ENCODE data around the gene LYPD6. TPM values are rescaled to one million over a fixed set of nuclear protein-coding genes. Genes with fewer than 3 reads are reported as not detected.

Gene LYPD6
- total RNA-seq, 1 donor from 2014 or later = 1.8 TPM

- Histone ChIP-seq H3K4me1 (no peaks in the 10 kb centered on the region), H3K27me3 (no peaks in the 10 kb centered on the region), H3K9me3 (no peaks in the 10 kb centered on the region), H3K4me3 (no peak overlapping the region), H3K36me3 (no peaks in the 10 kb centered on the region), H3K27ac (no peak overlapping the region)
- intact Hi-C loops (cut with DNase I) = no loop called here
- TF ChIP-seq CTCF (IDR thresholded peaks at IDR 0.05) = no peak
- no peak for DNase-seq (ENCODE audit: low spot score in 2 of 2)
Observed at GRCh38 chr2:149423630-149424029, 93.2 kb downstream of the LYPD6 start.

- no peak overlapping the region for H3K27ac ChIP-seq
- H3K4me3 ChIP-seq = no peak overlapping the region
- intact Hi-C loops (cut with DNase I) = no loop called here
- H3K36me3 ChIP-seq = no peaks in the 10 kb centered on the region
- H3K27me3 ChIP-seq = no peaks in the 10 kb centered on the region
- no peak for DNase-seq (ENCODE audit: low spot score in 2 of 2)
- H3K4me1 ChIP-seq = no peaks in the 10 kb centered on the region
- TF ChIP-seq CTCF (IDR thresholded peaks at IDR 0.05) = no peak
- H3K9me3 ChIP-seq = peaks cover 0 to 6% of the 10 kb centered on the region in 2 donors
Observed at GRCh38 chr2:149427387-149427786, 97.0 kb downstream of the LYPD6 start.

- Histone ChIP-seq H3K36me3 (no peaks in the 10 kb centered on the region), H3K9me3 (peaks cover 0 to 6% of the 10 kb centered on the region in 2 donors), H3K27me3 (no peaks in the 10 kb centered on the region), H3K4me3 (no peak overlapping the region), H3K27ac (no peak overlapping the region), H3K4me1 (no peaks in the 10 kb centered on the region)
- intact Hi-C loops (cut with DNase I) = no loop called here
- no peak for TF ChIP-seq CTCF (IDR thresholded peaks at IDR 0.05)
- no peak for DNase-seq (ENCODE audit: low spot score in 2 of 2)
Observed at GRCh38 chr2:149428783-149429182, 98.4 kb downstream of the LYPD6 start.

- H3K36me3 ChIP-seq = no peaks in the 10 kb centered on the region
- no peaks in the 10 kb centered on the region for H3K4me1 ChIP-seq
- intact Hi-C loops (cut with DNase I) = no loop called here
- H3K27ac ChIP-seq = no peak overlapping the region
- no peak overlapping the region for H3K4me3 ChIP-seq
- TF ChIP-seq CTCF (IDR thresholded peaks at IDR 0.05) = no peak
- no peaks in the 10 kb centered on the region for H3K27me3 ChIP-seq
- DNase-seq (ENCODE audit: low spot score in 2 of 2) = no peak
- peaks cover 0 to 6% of the 10 kb centered on the region in 2 donors for H3K9me3 ChIP-seq
Observed at GRCh38 chr2:149430743-149431736, 100.7 kb downstream of the LYPD6 start.

GRCh38 chr2:149438330-149438960 is 108.1 kb downstream of the LYPD6 start:
- H3K4me1 ChIP-seq = no peaks in the 10 kb centered on the region
- no peak overlapping the region for H3K27ac ChIP-seq
- intact Hi-C loops (cut with DNase I) = no loop called here
- no peak for DNase-seq (ENCODE audit: low spot score in 2 of 2)
- H3K4me3 ChIP-seq = no peak overlapping the region
- H3K36me3 ChIP-seq = no peaks in the 10 kb centered on the region
- H3K27me3 ChIP-seq = no peaks in the 10 kb centered on the region
- TF ChIP-seq CTCF (IDR thresholded peaks at IDR 0.05) = no peak
- no peaks in the 10 kb centered on the region for H3K9me3 ChIP-seq
